IPS DF 6.9 (cell line): ENCODE results near the gene CDK5RAP1.
"Not testable (repeated sequence)": the region's sequence is repeated elsewhere in the genome, so short reads cannot be mapped to it uniquely, and the experiment has no call there.

ENCODE experiments used
- DNase-seq: peaks from one replicate; pipeline ENCODE4 v3.0.0-alpha.2; 2013; ENCODE audit warnings: low read depth, low spot score
- H3K27ac ChIP-seq: one replicate; pipeline ENCODE4 v1.5.1; 2013; ENCODE audit warnings: low read length, control low read depth
- H3K27me3 ChIP-seq: 2 replicates; pipeline ENCODE4 v1.6.1; 2013; ENCODE audit warnings: mild to moderate bottlenecking, low read length; ENCODE audit not compliant: control insufficient read depth, insufficient read depth
- H3K36me3 ChIP-seq: 2 replicates; pipeline ENCODE4 v1.6.1; 2013; ENCODE audit warnings: low read length; ENCODE audit not compliant: control insufficient read depth, insufficient read depth
- H3K4me1 ChIP-seq: 2 replicates; pipeline ENCODE4 v1.6.1; 2013; ENCODE audit warnings: low read length; ENCODE audit not compliant: control insufficient read depth, insufficient read depth
- H3K4me3 ChIP-seq: 2 replicates; pipeline ENCODE4 v1.5.1; 2013; ENCODE audit warnings: mild to moderate bottlenecking, low read length
- H3K9me3 ChIP-seq: 2 replicates; pipeline ENCODE4 v1.6.1; 2013; ENCODE audit warnings: low read length, inconsistent platforms; ENCODE audit not compliant: control insufficient read depth, insufficient read depth
- WGBS: extraction: QIAGEN DNeasy Blood & Tissue Kit; methylation state at CpG from one replicate; pipeline ENCODE4 v1.1.7; 2013; ENCODE audit warnings: mixed read lengths, missing lambda C conversion rate; ENCODE audit not compliant: insufficient read length, insufficient coverage; 5-methylcytosine and 5-hydroxymethylcytosine counted together

Gene CDK5RAP1

DNA sequence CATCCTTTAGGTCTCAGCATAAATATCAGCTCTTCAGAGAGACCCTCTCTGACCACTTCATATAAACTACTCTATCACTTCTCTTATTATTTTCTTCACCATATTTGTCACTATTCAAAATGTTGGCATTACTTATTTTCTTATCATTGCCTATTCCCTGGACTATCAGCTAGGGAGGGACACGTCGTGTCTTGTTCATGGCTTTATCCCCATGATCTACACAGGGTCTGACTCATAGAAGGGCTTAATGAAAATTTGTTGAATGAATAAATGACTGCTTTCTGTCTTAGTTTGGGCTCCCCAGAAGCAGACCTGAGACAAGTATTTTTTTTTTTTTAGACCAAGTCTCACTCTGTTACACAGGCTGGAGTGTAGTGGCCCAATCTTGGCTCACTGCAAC is 3.0 kb upstream of the CDK5RAP1 start:
- H3K27ac ChIP-seq = no peak overlapping the region
- H3K36me3 ChIP-seq = no peaks in the 10 kb centered on the region
- DNase-seq = no peak
- H3K9me3 ChIP-seq = no peaks in the 10 kb centered on the region
- no peak overlapping the region for H3K4me3 ChIP-seq
- WGBS = no CpG with 5 or more reads among the region's 2 CpGs
- H3K4me1 ChIP-seq = no peaks in the 10 kb centered on the region
- no peaks in the 10 kb centered on the region for H3K27me3 ChIP-seq

DNA sequence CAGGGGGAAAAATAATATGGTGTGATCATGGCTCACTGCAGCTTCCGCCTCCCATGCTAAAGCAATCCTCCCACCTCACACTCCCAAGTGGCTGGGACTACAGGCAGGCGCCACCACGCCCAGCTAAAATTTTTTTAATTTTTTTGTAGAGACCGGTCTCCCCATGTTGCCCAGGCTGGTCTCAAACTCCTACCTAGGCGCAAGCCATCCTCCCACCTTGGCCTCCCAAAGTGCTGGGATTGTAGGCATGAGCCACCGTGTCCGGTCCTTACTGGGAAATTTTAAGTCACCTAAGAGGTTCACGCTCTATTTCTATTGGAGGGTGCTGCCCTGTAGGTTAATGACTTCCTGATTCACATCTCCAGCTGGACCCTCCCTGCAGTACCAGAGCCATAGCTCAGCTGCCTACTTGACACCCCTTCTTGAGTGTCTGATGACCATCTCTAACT is 626 bp upstream of the CDK5RAP1 start:
- no peak overlapping the region for H3K27ac ChIP-seq
- H3K27me3 ChIP-seq = no peaks in the 10 kb centered on the region
- no peak for DNase-seq
- H3K9me3 ChIP-seq = no peaks in the 10 kb centered on the region
- H3K4me3 ChIP-seq = no peak overlapping the region; the same call in 1 of the 2 replicates
- no peaks in the 10 kb centered on the region for H3K4me1 ChIP-seq
- no CpG with 5 or more reads among the region's 8 CpGs for WGBS
- no peaks in the 10 kb centered on the region for H3K36me3 ChIP-seq

DNA sequence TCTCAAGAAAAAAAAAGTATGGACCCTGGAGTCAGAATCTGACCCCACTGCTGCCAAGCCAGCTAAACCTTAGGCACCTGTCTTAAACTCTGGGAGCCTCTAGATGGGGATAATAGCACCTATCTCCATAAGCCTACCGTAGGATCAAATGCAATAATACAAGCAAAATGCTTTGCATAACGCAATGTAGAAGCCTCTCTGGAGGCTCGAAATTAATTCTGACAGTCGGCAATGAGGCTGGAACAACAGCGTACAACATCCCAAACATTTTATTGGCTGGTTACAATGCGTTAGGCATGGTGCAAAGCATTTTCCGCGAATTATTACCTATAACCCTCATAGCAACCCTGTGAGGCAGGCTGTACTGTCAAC is 521 bp downstream of the CDK5RAP1 start:
- no CpG with 5 or more reads among the region's 8 CpGs for WGBS
- no peak overlapping the region for H3K27ac ChIP-seq
- DNase-seq = no peak
- no peaks in the 10 kb centered on the region for H3K36me3 ChIP-seq
- H3K9me3 ChIP-seq = no peaks in the 10 kb centered on the region
- no peaks in the 10 kb centered on the region for H3K27me3 ChIP-seq
- H3K4me1 ChIP-seq = no peaks in the 10 kb centered on the region
- H3K4me3 ChIP-seq = peak overlapping the region; percentile 68

DNA sequence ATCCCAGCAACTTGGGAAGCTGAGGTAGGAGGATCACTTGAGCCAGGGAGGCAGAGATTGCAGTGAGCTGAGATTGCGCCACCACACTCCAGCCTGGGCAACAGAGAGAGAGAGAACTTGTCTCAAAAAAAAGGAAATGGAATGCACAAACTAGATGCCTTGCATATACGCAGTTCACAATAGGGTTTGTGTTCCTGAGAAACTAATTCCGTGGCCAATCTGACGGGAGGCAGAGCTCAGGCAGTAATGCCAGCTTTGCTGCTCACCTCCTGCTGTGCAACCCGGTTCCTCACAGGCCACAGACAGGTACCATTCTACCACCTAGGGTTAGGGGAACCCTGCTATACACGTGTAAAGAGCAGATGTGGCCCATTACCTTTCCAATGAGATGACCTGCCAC is 1.4 kb downstream of the CDK5RAP1 start:
- DNase-seq = no peak
- Histone ChIP-seq H3K4me3 (no peak overlapping the region), H3K27me3 (no peaks in the 10 kb centered on the region), H3K4me1 (no peaks in the 10 kb centered on the region), H3K9me3 (no peaks in the 10 kb centered on the region), H3K27ac (no peak overlapping the region), H3K36me3 (no peaks in the 10 kb centered on the region)
- no CpG with 5 or more reads among the region's 6 CpGs for WGBS

DNA sequence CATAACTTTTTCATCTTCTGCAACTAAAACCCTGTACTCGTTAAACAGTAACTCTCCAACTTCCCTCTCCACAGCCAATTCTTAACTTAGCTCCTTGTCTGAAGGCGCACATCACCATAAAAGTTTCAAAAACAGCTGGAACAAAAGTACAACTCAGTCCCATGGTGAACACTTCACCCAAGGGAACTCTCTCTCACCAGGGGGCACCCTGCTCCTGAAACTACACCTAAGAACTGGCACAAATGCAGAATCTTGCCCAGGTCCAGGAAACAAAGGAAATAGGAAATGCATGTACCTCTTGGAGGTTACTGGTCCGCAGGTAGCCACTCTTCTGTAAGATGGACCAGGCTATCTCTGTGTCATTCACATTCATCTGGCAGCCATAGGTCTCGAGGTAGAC is 6.6 kb downstream of the CDK5RAP1 start:
- Histone ChIP-seq H3K4me1 (no peaks in the 10 kb centered on the region), H3K27me3 (no peaks in the 10 kb centered on the region), H3K9me3 (no peaks in the 10 kb centered on the region), H3K36me3 (peaks cover 12% of the 10 kb centered on the region; the same call in 1 of the 2 replicates), H3K27ac (no peak overlapping the region), H3K4me3 (no peak overlapping the region)
- no peak for DNase-seq
- 100% methylated on average over 1 of the region's 4 CpGs for WGBS

DNA sequence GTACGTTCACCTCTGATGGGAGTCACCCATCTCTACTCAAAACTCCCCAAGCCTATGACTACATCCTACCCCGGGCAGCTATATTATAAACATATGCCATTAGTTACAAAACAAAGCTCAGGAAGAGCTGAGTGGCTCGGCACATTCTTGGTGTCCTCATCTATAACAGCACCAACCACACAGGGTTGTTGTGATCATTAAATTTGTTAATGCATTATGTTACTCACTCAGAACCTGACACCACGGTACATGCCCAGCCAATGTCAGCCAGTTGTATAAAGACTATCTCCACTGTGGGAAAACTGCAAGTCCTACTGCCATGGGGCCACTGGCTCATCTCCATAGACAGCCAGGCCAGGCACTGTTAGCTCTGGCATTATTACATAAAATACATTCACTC is 7.7 kb downstream of the CDK5RAP1 start:
- H3K4me1 ChIP-seq = no peaks in the 10 kb centered on the region
- no peak for DNase-seq
- H3K4me3 ChIP-seq = no peak overlapping the region
- WGBS = no CpG with 5 or more reads among the region's 4 CpGs
- peaks cover 15% of the 10 kb centered on the region; the same call in 1 of the 2 replicates for H3K36me3 ChIP-seq
- no peaks in the 10 kb centered on the region for H3K27me3 ChIP-seq
- no peak overlapping the region for H3K27ac ChIP-seq
- no peaks in the 10 kb centered on the region for H3K9me3 ChIP-seq

DNA sequence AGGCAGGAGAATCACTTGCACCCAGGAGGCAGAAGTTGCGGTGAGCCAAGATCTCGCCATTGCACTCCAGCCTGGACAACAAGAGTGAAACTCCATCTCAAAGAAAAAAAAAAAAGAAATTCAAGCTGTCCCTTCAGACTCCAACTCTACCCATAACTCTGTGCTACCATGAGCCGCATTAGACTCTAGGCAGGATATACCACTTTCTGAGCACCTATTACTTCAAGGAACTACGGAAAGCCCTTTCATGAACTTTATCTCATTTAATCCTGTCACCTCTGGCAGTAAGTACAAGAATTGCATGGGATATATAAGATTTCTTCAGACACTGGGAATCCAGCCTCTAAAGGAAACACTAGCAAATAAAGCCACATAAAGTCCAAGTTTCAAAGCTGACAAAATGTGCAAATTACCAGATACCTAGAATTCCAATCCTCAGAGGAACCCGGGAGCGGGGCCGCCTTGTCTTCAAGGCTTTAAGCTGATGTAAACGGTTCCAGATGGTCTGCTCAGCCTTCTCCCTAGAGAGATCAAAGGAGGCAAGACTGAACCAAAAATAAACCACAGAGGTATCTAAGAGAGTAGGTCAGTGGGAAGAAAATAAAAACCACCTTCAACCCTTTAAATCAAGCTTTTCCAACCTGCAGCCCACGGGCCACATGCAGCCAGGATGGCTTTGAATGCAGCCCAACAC is 9.4 kb downstream of the CDK5RAP1 start:
- Histone ChIP-seq H3K27me3 (no peaks in the 10 kb centered on the region), H3K4me3 (no peak overlapping the region), H3K36me3 (peaks cover 20% of the 10 kb centered on the region; the same call in 1 of the 2 replicates), H3K9me3 (no peaks in the 10 kb centered on the region), H3K27ac (no peak overlapping the region), H3K4me1 (no peaks in the 10 kb centered on the region)
- no CpG with 5 or more reads among the region's 9 CpGs for WGBS
- DNase-seq = no peak

DNA sequence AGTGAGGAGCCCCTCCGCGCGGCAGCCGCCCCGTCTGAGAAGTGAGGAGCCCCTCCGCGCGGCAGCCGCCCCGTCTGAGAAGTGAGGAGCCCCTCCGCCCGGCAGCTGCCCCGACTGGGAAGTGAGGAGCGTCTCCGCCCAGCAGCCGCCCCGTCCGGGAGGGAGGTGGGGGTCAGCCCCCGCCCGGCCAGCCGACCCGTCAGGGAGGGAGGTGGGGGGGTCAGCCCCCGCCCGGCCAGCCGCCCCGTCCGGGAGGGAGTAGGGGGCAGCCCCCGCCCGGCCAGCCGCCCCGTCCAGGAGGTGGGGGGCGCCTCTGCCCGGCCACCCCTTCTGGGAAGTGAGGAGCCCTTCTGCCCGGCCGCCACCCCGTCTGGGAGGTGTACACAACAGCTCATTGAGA is 12.0 kb downstream of the CDK5RAP1 start:
- H3K27ac ChIP-seq, H3K4me1 ChIP-seq, H3K9me3 ChIP-seq, H3K27me3 ChIP-seq, DNase-seq, H3K4me3 ChIP-seq: not testable (repeated sequence)
- H3K36me3 ChIP-seq = peaks cover 21% of the 10 kb centered on the region; the same call in 1 of the 2 replicates
- no CpG with 5 or more reads among the region's 36 CpGs for WGBS

DNA sequence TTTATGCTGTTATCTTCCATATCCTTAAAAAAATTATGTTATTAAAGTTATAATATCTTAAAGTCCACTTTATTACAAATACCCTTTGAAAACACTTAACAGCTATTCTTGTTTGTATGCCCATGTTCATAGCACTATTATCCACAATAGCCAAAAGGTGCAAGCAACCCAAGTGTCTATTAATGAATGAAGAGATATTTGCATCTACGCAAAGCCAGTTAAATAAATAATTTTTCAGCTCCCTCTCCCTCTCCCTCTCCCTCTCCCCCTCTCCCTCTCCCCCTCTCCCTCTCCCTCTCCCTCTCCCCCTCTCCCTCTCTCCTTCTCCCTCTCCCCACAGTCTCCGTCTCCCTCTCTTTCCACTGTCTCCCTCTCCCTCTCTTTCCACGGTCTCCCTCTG is 13.1 kb downstream of the CDK5RAP1 start:
- WGBS = no CpG with 5 or more reads among the region's 3 CpGs
- H3K4me1 ChIP-seq = no peaks in the 10 kb centered on the region
- H3K4me3 ChIP-seq = no peak overlapping the region
- no peak overlapping the region for H3K27ac ChIP-seq
- no peaks in the 10 kb centered on the region for H3K27me3 ChIP-seq
- no peaks in the 10 kb centered on the region for H3K9me3 ChIP-seq
- DNase-seq = no peak
- peaks cover 18% of the 10 kb centered on the region; the same call in 1 of the 2 replicates for H3K36me3 ChIP-seq

DNA sequence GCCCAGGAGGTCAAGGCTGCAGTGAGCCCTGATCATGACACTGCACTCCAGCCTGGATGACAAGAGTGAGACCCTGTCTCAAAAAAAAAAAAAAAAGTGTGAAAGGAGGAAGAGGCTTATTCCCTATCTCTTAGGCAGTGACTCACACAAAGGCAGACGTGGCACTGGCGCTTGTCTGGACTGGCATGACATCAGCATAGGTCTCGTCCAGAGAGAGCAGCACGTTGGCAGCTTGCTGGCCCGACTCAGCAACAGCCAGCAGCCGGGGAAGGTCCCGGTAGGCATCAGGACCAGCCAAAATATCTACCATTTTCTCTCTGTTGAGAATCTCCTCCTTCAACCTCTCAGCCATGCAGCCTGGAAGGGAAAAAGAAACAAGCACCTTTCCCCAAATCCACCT is 14.1 kb downstream of the CDK5RAP1 start:
- Histone ChIP-seq H3K36me3 (peaks cover 18% of the 10 kb centered on the region; the same call in 1 of the 2 replicates), H3K27me3 (no peaks in the 10 kb centered on the region), H3K9me3 (no peaks in the 10 kb centered on the region), H3K27ac (no peak overlapping the region), H3K4me3 (no peak overlapping the region), H3K4me1 (no peaks in the 10 kb centered on the region)
- no CpG with 5 or more reads among the region's 7 CpGs for WGBS
- DNase-seq = no peak

DNA sequence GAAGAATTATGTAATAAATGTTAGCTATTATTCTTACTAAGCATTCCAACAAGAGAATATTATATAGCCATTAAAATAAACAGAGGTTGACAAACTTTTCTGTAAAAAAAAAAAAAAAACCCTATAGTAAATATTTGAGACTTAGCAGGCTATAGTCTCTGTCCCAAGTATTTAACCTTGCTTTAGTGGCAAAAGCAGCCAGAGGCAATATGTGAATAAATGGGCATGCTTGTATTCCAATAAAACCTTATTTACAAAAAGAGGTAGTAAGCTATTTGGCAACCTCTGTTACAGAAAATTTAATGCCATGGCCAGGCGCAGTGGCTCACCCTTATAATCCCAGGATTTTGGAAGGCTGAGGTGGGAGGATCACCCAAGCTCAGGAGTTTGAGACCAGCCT is 14.6 kb downstream of the CDK5RAP1 start:
- H3K36me3 ChIP-seq = peaks cover 18% of the 10 kb centered on the region; the same call in 1 of the 2 replicates
- DNase-seq = no peak
- H3K27me3 ChIP-seq = no peaks in the 10 kb centered on the region
- no peak overlapping the region for H3K4me3 ChIP-seq
- H3K9me3 ChIP-seq = no peaks in the 10 kb centered on the region
- WGBS = no CpG with 5 or more reads among the region's 1 CpG
- H3K4me1 ChIP-seq = no peaks in the 10 kb centered on the region
- no peak overlapping the region for H3K27ac ChIP-seq
